ENCODE measurements around the gene SYTL5. TPM values are rescaled to one million over a fixed set of nuclear protein-coding genes. Genes with fewer than 3 reads are reported as not detected.

The SYTL5 gene

DNA sequence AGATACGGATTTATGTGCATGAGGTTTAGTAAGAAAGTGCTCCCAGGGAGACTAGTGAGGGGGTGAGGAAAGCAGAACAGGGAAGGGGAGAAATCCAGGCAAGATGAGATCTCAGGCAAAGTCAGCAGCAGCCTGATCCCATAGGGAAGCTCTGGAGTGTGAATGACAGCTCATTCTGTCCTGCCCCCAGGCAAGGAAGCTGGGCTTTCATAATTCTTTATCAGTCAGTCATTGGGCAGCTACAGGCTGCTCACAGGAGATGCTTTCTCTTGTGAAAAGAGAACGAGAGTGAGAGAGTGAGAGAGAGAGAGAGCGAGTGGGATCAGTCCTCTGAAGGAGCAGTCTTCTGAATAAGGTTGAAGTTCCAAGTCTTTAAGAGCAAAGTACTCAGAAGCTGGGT is 166.2 kb downstream of the SYTL5 start:
- Histone ChIP-seq H3K9ac (ENCODE audit: low read depth, low read length, poor library complexity) (no peak overlapping the region), H2AK5ac (ENCODE audit: low read depth, low read length) (no peak overlapping the region), H3K18ac (ENCODE audit: low read length) (no peak overlapping the region), H3K36me3 (replicated peaks in 1 of 2; ENCODE audit: control insufficient read depth in 2 of 2, insufficient read depth in 2 of 2, low read length in 2 of 2) (no peaks in the 10 kb centered on the region), H3K9me3 (replicated peaks in 1 of 2; ENCODE audit: control insufficient read depth in 2 of 2, insufficient read depth in 1 of 2, low read depth in 1 of 2, low read length in 2 of 2) (no peaks in the 10 kb centered on the region), H2AFZ (ENCODE audit: low read length) (no peak overlapping the region), H3K27ac (replicated peaks; ENCODE audit: low read length) (no peak overlapping the region), H2BK120ac (ENCODE audit: low read depth, low read length) (no peak overlapping the region), H4K8ac (ENCODE audit: low read depth, low read length) (no peak overlapping the region), H3K4ac (ENCODE audit: low read length) (no peak overlapping the region), H3K4me2 (ENCODE audit: insufficient read depth, low read length, poor library complexity, severe bottlenecking) (no peak overlapping the region), H3K27me3 (ENCODE audit: control insufficient read depth in 3 of 3, insufficient read depth in 3 of 3, low read depth in 1 of 3, low read length in 3 of 3) (peaks cover 0 to 4% (median 0%) of the 10 kb centered on the region in 3 experiments), H3K79me1 (ENCODE audit: low read depth, low read length) (no peaks in the 10 kb centered on the region), H4K91ac (ENCODE audit: low read depth, low read length, poor library complexity) (no peak overlapping the region), H3K14ac (ENCODE audit: low read length) (no peak overlapping the region), H3K23ac (ENCODE audit: low read depth, low read length, poor library complexity) (no peak overlapping the region), H2BK5ac (ENCODE audit: low read length) (no peak overlapping the region), H2BK15ac (ENCODE audit: low read length) (no peak overlapping the region), H2BK12ac (ENCODE audit: low read length) (no peak overlapping the region), H3K4me3 (ENCODE audit: low read length in 2 of 2) (no peak overlapping the region), H3K4me1 (ENCODE audit: control insufficient read depth in 2 of 2, insufficient read depth in 1 of 2, low read depth in 1 of 2, low read length in 2 of 2) (peaks cover 0 to 1% of the 10 kb centered on the region in 2 donors)
- WGBS, 2 donors (ENCODE audit: extremely low coverage in 2 of 2, insufficient read length in 2 of 2, insufficient replicate concordance in 1 of 2): no CpG with 5 or more reads among the region's 3 CpGs
- no peak for DNase-seq (ENCODE audit: low spot score)

DNA sequence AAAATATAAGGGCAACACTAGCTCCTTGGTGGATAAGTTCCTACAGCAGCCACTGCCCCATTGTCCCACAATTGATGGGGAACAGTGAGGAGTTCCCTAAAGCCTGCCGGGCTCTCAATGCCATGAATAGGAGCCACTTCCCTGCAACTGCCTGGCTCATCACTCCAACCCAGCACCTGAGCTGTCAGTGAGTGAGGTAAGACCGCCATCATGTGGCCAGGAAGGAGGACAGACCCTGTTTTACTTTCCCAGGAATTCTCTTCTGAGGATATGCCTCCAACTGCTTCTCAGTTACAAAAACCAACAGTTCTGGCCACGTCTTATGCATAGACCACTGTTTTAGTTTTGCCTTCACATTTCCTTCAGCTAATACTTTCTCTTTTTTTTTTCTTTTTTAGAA is 168.8 kb downstream of the SYTL5 start:
- DNase-seq (ENCODE audit: low spot score): peak; percentile 41
- H2BK12ac ChIP-seq (ENCODE audit: low read length): no peak overlapping the region
- H3K27ac ChIP-seq (replicated peaks; ENCODE audit: low read length): no peak overlapping the region
- H3K4me1 ChIP-seq (ENCODE audit: control insufficient read depth in 2 of 2, insufficient read depth in 1 of 2, low read depth in 1 of 2, low read length in 2 of 2): peaks cover 0 to 1% of the 10 kb centered on the region in 2 donors
- H2AFZ ChIP-seq (ENCODE audit: low read length): no peak overlapping the region
- H3K9me3 ChIP-seq (replicated peaks in 1 of 2; ENCODE audit: control insufficient read depth in 2 of 2, insufficient read depth in 1 of 2, low read depth in 1 of 2, low read length in 2 of 2): no peaks in the 10 kb centered on the region
- H3K79me1 ChIP-seq (ENCODE audit: low read depth, low read length): no peaks in the 10 kb centered on the region
- H2AK5ac ChIP-seq (ENCODE audit: low read depth, low read length): no peak overlapping the region
- no peak overlapping the region for H2BK120ac ChIP-seq (ENCODE audit: low read depth, low read length)
- H3K9ac ChIP-seq (ENCODE audit: low read depth, low read length, poor library complexity): no peak overlapping the region
- H3K18ac ChIP-seq (ENCODE audit: low read length): no peak overlapping the region
- H2BK15ac ChIP-seq (ENCODE audit: low read length): no peak overlapping the region
- H3K23ac ChIP-seq (ENCODE audit: low read depth, low read length, poor library complexity): no peak overlapping the region
- H3K4me2 ChIP-seq (ENCODE audit: insufficient read depth, low read length, poor library complexity, severe bottlenecking): no peak overlapping the region
- H3K4me3 ChIP-seq (ENCODE audit: low read length in 2 of 2): no peak overlapping the region
- H3K36me3 ChIP-seq (replicated peaks in 1 of 2; ENCODE audit: control insufficient read depth in 2 of 2, insufficient read depth in 2 of 2, low read length in 2 of 2): no peaks in the 10 kb centered on the region
- H4K8ac ChIP-seq (ENCODE audit: low read depth, low read length): no peak overlapping the region
- no CpG with 5 or more reads among the region's 3 CpGs for WGBS, 2 donors (ENCODE audit: extremely low coverage in 2 of 2, insufficient read length in 2 of 2, insufficient replicate concordance in 1 of 2)
- no peak overlapping the region for H3K4ac ChIP-seq (ENCODE audit: low read length)
- no peak overlapping the region for H2BK5ac ChIP-seq (ENCODE audit: low read length)
- peaks cover 0 to 10% (median 0%) of the 10 kb centered on the region in 3 experiments for H3K27me3 ChIP-seq (ENCODE audit: control insufficient read depth in 3 of 3, insufficient read depth in 3 of 3, low read depth in 1 of 3, low read length in 3 of 3)
- no peak overlapping the region for H3K14ac ChIP-seq (ENCODE audit: low read length)
- no peak overlapping the region for H4K91ac ChIP-seq (ENCODE audit: low read depth, low read length, poor library complexity)

DNA sequence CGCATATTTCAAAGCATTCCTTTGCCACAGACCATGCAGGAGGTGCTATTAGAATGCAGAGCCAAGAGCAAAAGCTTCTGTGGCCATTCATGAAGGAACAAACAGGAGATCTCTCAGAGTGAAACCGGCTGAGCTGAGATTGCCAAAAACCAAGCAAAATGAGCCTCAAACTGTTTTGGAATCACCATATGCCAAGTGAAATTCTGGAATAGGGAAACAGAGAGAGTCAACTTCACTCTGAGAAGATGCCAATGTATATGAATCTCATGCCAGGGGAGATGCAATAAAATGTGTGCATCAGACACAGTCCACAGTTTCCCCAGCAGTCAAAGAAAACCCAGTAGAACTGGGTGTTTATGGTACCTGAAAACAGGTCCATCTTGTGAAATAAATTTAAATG is 172.0 kb downstream of the SYTL5 start:
- no peak overlapping the region for H2AK5ac ChIP-seq (ENCODE audit: low read depth, low read length)
- no peak overlapping the region for H3K9ac ChIP-seq (ENCODE audit: low read depth, low read length, poor library complexity)
- no peak overlapping the region for H4K8ac ChIP-seq (ENCODE audit: low read depth, low read length)
- H2BK15ac ChIP-seq (ENCODE audit: low read length): no peak overlapping the region
- no peak overlapping the region for H3K14ac ChIP-seq (ENCODE audit: low read length)
- no peak overlapping the region for H2AFZ ChIP-seq (ENCODE audit: low read length)
- no peak overlapping the region for H3K4ac ChIP-seq (ENCODE audit: low read length)
- no peaks in the 10 kb centered on the region for H3K4me1 ChIP-seq (ENCODE audit: control insufficient read depth in 2 of 2, insufficient read depth in 1 of 2, low read depth in 1 of 2, low read length in 2 of 2)
- H3K27ac ChIP-seq (replicated peaks; ENCODE audit: low read length): no peak overlapping the region
- no peak overlapping the region for H2BK5ac ChIP-seq (ENCODE audit: low read length)
- no peaks in the 10 kb centered on the region for H3K36me3 ChIP-seq (replicated peaks in 1 of 2; ENCODE audit: control insufficient read depth in 2 of 2, insufficient read depth in 2 of 2, low read length in 2 of 2)
- peaks cover 0 to 16% (median 0%) of the 10 kb centered on the region in 3 experiments for H3K27me3 ChIP-seq (ENCODE audit: control insufficient read depth in 3 of 3, insufficient read depth in 3 of 3, low read depth in 1 of 3, low read length in 3 of 3)
- no peak overlapping the region for H3K18ac ChIP-seq (ENCODE audit: low read length)
- DNase-seq (ENCODE audit: low spot score): no peak
- H3K4me2 ChIP-seq (ENCODE audit: insufficient read depth, low read length, poor library complexity, severe bottlenecking): no peak overlapping the region
- no peaks in the 10 kb centered on the region for H3K9me3 ChIP-seq (replicated peaks in 1 of 2; ENCODE audit: control insufficient read depth in 2 of 2, insufficient read depth in 1 of 2, low read depth in 1 of 2, low read length in 2 of 2)
- H4K91ac ChIP-seq (ENCODE audit: low read depth, low read length, poor library complexity): no peak overlapping the region
- H3K4me3 ChIP-seq (ENCODE audit: low read length in 2 of 2): no peak overlapping the region
- WGBS, 2 donors (ENCODE audit: extremely low coverage in 2 of 2, insufficient read length in 2 of 2, insufficient replicate concordance in 1 of 2): no CpG with 5 or more reads among the region's 2 CpGs
- no peak overlapping the region for H2BK12ac ChIP-seq (ENCODE audit: low read length)
- no peak overlapping the region for H3K23ac ChIP-seq (ENCODE audit: low read depth, low read length, poor library complexity)
- no peaks in the 10 kb centered on the region for H3K79me1 ChIP-seq (ENCODE audit: low read depth, low read length)
- no peak overlapping the region for H2BK120ac ChIP-seq (ENCODE audit: low read depth, low read length)

Small RNA genes lying within 50 kb of the gene (small RNA-seq; reads per million reads assigned to genes)
- not detected for gene MIR548AJ2 (ENCODE audit: insufficient read depth)

Data from neuronal stem cell (in vitro differentiated cells).